GM19438 (cell line): ENCODE data around the gene ZBTB16.

ENCODE experiments used
- ATAC-seq: cut with Tn5 transposase; IDR thresholded peaks from one replicate; pipeline ENCODE4 v1.9.1; 2021; ENCODE audit warnings: low read depth; ENCODE audit not compliant: unreplicated experiment

The ZBTB16 gene

GRCh38 chr11:114124601-114125144 is 65.2 kb downstream of the ZBTB16 start:
- no peak for ATAC-seq

GRCh38 chr11:114125531-114125930 is 66.0 kb downstream of the ZBTB16 start:
- ATAC-seq: no peak

- no peak for ATAC-seq
These were observed 66.4 kb downstream of the ZBTB16 start for GRCh38 chr11:114125959-114126358.

GRCh38 chr11:114128399-114128798 is 68.9 kb downstream of the ZBTB16 start:
- ATAC-seq: no peak

DNA sequence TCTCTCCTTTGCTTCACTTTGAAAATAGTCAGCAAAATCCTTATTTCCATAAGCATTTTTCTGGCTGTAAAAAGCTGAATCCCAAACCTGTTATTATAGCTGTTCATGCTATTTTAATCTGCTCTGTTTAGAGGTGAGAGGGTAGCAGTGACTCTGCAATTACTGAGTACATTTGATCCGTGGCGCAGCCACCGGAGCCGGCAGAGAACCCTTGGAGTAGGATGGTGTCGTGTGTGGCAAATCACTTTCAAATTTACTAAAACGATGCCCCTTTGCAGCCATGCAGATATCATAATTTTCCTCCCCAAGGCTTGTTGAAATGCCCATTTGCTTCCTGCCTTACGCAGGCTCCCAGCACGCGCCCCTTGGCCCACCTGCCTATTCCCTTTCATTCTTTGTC is 69.6 kb downstream of the ZBTB16 start:
- ATAC-seq: no peak

DNA sequence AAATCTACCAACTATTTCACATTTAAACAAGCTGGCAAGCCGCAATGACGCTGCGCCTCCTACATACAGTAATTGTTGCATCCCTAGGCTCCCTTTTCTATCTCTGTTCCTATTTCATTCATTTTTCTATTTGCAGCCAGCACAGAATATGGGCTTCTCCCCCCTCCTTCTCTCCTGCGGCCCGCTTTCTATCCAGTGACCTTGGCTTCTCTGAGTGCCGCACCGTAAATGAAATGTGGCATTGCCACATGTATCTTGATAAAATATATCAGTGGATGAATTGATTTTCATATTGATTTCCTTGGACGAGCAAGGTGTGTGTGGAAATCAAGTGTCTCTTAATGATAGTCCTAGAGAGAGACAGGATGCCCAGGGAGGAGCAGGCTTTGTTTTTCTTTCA is 70.2 kb downstream of the ZBTB16 start:
- no peak for ATAC-seq

GRCh38 chr11:114130115-114130576 is 70.6 kb downstream of the ZBTB16 start:
- no peak for ATAC-seq

GRCh38 chr11:114130629-114131277 is 71.2 kb downstream of the ZBTB16 start:
- ATAC-seq: no peak

DNA sequence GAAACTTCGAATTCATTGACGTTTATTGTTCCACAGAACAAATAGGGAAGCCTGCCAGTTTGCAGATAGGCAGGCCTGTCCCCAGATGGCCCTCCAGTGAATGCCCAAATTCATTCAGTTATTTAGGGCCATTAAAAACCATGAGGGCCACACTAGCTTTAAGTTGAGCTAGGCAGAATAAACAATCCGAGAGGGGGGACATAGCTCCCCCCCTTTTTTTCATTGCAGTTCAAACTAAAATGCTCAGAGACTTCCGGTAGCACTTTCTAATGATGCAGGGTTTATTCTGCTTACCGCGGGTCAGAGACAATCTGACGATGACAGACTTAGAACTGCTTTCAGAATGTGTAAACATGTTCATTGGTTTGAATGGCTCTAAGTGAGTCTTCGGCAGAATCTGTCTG is 72.0 kb downstream of the ZBTB16 start:
- ATAC-seq: no peak

DNA sequence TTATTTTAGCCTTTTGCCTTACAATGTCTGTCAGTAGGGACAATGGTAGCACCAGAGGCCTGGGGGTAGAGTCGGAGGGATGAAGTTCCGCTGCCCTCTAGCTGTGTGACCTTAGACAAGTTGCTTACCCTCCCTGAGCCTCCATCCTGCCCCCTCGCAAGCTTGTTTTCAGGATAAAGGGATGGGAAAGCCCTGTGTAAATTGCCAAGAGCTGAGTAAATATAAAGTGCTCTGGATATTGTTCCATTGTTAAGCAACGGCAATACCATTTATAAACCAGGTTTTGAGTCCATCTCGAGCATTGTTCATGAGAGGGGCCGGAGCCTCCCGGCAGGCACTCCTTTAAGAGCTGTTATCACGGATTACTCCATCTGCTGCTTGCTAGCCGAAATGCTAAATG is 72.9 kb downstream of the ZBTB16 start:
- ATAC-seq: no peak

GRCh38 chr11:114132944-114133394 is 73.5 kb downstream of the ZBTB16 start:
- no peak for ATAC-seq

DNA sequence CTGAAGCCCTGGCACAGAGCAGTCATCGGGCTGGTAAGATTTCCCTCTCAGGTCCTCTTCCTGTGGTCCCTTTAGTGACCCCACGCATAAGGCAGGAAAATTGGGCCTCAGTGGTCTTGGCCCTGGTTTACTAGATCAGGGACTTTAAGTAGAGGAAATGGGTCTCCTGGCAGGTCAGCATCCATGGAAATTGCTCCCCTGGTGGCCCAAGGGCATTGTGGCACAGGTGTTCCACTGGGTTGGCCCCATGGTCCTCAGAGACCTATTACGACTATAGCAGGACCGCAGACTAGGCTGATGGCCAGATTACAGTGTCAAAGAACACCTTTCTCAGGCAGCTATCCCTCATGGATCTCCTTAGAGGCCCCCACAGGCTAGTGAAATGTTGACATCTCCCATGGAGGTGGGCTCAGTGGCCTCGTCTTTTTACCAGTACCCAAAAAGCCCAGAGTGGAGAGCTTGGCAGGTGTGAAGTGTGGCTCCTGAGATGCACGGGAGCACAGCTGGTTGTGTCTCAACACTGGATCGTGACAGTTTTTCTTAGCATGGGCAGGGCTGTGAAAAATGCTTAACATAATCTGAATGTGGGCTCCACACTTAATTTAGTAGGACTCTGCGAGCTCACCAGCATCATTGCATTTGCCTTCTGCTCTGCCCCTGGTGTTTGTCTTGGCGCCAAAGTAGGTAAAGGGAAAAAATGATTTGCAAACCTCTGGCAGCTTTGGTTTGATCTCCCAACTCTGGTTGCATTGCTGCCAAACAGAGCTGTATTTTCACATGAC is 74.2 kb downstream of the ZBTB16 start:
- ATAC-seq: no peak

- ATAC-seq: no peak
These were observed 75.4 kb downstream of the ZBTB16 start for GRCh38 chr11:114134870-114135269.

- no peak for ATAC-seq
These were observed 76.2 kb downstream of the ZBTB16 start for GRCh38 chr11:114135737-114136151.

DNA sequence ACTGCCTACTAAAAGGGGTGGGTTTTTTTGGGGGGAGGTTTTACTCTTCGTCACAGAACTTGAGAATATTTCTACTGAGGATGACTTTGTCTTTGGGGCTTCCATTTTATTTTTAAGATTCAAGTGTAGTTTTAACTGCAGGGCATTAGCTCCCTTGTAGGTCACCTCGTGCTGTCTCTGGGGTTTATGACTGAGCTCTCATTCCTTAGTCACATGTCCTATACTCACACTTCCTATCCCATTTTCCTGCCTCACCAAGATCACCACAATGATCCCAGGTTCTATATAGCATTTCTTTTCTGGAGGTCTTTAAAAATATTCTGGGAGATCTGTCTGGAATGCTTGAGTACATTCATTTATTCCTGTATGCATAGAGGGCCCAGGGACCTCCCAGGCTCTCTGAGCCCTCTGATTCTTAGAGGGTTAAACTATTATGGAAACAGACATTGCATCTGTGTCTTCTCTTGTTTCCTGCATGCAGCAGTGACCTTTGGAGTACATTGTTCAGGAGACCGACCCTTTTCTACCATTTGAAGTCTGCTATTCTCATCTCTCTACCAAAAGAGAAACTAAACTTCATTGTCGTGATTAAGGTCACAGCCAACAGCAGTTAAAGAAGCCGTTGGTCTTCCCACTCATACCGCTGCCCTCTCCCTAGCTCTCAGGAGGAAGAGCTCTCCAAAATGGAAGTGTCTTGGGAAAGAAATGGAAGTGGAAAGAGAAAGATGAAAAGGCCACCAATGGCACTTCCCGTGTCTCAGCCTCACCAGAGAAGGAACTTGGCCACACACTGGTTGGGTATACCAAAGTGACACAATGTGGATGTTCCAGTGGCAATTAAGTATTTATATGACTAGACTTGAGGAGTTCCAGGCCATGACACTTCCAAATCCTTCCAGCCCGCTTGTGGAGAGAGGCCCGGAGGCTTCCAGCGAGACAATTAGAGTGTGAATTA is 77.5 kb downstream of the ZBTB16 start:
- no peak for ATAC-seq

DNA sequence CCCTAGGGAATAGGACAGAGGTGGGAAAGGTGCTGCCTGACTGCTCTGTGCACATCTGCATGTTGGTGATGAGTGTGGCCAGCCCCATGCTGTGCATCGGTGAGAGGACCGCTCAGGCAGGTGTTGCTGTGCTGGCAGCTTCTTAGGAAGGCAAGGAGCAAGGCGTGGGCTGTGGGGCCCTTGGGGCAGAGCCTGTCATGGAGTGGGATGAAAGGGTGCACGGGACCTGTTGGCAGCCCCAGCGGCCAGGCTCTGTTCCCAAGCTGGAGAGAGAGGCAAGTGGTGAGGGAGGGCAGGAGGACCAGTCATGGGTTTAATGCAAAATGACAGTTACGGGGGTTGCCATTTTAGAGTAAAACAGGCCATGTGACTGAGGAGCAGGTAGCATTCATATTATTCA is 78.3 kb downstream of the ZBTB16 start:
- ATAC-seq: no peak

GRCh38 chr11:114138411-114138810 is 78.9 kb downstream of the ZBTB16 start:
- ATAC-seq: no peak

- ATAC-seq: no peak
These were observed 81.3 kb downstream of the ZBTB16 start for GRCh38 chr11:114140826-114141225.

DNA sequence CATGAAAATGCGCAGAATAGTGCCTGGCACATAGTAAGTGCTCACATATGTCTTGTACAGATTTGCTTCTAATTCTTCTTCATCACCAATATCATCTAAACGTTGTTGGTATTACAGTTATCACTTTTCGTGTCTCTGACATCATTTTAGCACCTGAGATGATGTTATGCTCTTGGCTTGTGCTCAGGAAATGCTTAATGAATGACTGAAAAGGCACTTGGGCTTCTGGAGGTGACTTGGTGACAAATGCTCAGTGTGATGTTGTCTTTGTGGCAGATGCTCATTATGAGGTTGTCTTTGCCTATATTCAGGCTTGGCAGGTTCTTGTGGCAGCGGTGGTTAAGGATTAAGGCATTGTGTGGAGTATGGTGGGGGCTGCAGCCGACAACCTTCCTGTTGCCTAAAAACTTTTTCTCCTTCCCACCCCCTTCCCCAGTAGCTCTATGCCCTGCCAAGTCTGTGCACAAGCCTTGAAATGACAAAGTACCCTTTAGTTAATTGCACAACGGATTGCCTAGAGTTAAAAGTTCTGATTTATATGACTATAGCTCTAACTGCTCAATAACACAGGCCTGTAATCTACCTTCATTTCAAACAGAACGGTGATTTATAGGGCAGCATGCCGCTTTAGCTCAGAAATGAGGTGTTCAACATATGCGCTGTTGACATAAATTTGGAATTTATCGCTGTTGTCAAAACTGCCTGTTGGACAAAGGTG is 82.5 kb downstream of the ZBTB16 start:
- ATAC-seq: no peak

DNA sequence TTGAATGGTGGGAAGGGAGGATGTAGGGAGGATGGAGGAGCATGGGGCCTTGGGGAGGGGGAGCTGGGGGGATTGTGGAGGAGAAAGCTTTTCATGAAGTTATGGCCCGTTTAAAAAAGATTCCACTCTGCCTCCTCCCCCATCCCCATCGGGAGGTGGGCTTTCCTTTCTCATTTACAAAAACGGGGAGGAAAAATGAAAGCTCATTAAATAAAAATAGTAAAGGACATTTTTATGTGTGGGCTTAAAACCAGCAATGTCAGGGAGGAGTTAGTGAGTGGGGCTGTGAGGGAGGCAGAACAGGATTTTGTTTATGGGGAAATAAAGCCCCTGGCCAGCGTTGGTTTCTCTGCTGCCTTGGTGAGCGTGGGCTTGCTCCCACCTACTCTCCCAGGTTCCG is 83.2 kb downstream of the ZBTB16 start:
- ATAC-seq: no peak
